Measurements from ENCODE around the gene KRTAP9-2. TPM values are rescaled to one million over a fixed set of nuclear protein-coding genes. Genes with fewer than 3 reads are reported as not detected.
"Not testable (repeated sequence)": the region's sequence is repeated elsewhere in the genome, so short reads cannot be mapped to it uniquely, and the experiment has no call there.

KRTAP9-2 gene, protein sequence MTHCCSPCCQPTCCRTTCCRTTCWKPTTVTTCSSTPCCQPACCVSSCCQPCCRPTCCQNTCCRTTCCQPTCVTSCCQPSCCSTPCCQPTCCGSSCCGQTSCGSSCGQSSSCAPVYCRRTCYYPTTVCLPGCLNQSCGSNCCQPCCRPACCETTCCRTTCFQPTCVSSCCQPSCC
- not detected in 2 replicates for total RNA-seq
- long read RNA-seq, result 0 reads

DNA sequence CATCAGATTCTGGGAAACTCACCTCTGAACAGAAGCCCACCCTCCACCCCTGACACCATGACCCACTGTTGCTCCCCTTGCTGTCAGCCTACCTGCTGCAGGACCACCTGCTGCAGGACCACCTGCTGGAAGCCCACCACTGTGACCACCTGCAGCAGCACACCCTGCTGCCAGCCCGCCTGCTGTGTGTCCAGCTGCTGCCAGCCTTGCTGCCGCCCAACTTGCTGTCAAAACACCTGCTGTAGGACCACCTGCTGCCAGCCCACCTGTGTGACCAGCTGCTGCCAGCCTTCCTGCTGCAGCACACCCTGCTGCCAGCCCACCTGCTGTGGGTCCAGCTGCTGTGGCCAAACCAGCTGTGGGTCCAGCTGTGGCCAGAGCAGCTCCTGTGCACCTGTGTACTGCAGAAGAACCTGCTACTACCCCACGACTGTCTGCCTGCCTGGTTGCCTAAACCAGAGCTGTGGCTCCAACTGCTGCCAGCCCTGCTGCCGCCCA is at the start of gene KRTAP9-2:
Gene KRTAP9-2, plus strand, starts transcription at position 51 of the 498 bp plus-strand sequence. Its CDS starts 7 bp downstream, at position 58.
- H3K36me3 Mint-ChIP-seq (ENCODE audit: low read depth); H3K27ac Mint-ChIP-seq (ENCODE audit: unreplicated experiment); DNase-seq (ENCODE audit: low read depth, low spot score); H3K4me3 Mint-ChIP-seq; H3K4me1 Mint-ChIP-seq; H3K9me3 Mint-ChIP-seq: not testable (repeated sequence)
- H3K27me3 Mint-ChIP-seq (ENCODE audit: low read depth), result peaks cover 33% of the 10 kb centered on the region

DNA sequence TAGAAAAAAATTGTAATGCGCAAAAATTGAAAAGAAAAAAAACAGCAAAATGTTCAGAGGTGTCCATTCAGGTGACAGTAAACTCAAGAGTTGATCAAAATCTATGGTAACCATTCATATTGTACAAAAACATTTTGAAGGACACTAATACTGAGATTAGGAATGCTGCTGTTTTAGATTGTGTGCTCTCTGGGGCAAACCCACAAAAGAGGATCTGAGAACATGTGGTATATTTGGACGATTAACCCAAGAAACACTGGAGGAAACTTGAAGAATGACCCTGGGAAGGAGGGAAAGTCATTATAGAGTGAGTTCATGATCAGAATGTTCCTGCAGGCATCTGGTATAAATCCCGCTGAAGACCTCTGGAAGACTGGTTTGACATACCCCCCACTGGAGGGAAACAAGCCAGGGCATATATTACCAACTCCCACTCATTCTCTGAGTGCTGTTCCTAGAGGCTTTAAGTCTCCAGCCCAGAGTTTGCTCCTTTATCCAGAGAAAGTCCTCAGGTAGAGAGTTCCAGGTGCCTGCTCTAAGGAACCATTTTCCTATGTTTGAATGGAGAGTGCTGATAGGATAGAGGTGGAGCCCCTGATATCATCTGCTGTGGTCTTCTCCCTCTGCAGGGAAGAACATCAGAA is 49.6 kb upstream of the KRTAP9-2 start:
- no peaks in the 10 kb centered on the region for H3K9me3 Mint-ChIP-seq
- no peaks in the 10 kb centered on the region for H3K36me3 Mint-ChIP-seq (ENCODE audit: low read depth)
- no peak for DNase-seq (ENCODE audit: low read depth, low spot score)
- H3K4me1 Mint-ChIP-seq, result no peaks in the 10 kb centered on the region
- no peak overlapping the region for H3K27ac Mint-ChIP-seq (ENCODE audit: unreplicated experiment)
- TF ChIP-seq, protein P1, sequence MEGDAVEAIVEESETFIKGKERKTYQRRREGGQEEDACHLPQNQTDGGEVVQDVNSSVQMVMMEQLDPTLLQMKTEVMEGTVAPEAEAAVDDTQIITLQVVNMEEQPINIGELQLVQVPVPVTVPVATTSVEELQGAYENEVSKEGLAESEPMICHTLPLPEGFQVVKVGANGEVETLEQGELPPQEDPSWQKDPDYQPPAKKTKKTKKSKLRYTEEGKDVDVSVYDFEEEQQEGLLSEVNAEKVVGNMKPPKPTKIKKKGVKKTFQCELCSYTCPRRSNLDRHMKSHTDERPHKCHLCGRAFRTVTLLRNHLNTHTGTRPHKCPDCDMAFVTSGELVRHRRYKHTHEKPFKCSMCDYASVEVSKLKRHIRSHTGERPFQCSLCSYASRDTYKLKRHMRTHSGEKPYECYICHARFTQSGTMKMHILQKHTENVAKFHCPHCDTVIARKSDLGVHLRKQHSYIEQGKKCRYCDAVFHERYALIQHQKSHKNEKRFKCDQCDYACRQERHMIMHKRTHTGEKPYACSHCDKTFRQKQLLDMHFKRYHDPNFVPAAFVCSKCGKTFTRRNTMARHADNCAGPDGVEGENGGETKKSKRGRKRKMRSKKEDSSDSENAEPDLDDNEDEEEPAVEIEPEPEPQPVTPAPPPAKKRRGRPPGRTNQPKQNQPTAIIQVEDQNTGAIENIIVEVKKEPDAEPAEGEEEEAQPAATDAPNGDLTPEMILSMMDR (conservative IDR thresholded peaks at IDR 0.05), result no peak
- no peak overlapping the region for H3K4me3 Mint-ChIP-seq
- peaks cover 30% of the 10 kb centered on the region for H3K27me3 Mint-ChIP-seq (ENCODE audit: low read depth)

DNA sequence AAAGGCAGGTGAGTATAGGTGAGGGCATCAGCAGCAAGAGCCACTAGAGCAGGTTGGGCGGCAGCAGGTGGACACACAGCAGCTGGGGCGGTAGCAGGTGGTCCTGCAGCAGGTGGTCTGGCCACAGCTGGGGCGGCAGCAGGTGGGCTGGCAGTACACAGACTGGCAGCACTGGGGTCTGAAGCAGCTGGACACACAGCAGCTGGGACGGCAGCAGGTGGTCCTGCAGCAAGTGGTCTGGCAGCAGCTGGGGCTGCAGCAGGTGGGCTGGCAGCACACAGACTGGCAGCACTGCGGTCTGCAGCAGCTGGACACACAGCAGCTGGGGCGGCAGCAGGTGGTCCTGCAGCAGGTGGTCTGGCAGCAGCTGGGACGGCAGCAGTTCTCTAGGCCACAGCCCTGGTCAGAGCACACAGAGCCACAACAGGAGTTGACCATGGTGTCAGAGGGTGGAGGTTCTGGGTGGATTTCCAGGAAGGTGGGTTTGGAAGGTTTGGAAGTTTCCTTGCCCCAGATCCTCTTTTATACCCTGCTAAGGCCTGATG is 48.6 kb upstream of the KRTAP9-2 start, which contains the start of gene KRTAP4-2:
Gene KRTAP4-2, minus strand, starts transcription at position 495 of the 545 bp plus-strand sequence. Its CDS starts 57 bp downstream, at position 438.
- no peaks in the 10 kb centered on the region for H3K4me1 Mint-ChIP-seq
- H3K27ac Mint-ChIP-seq (ENCODE audit: unreplicated experiment), result no peak within 1 kb of the TSS
- H3K9me3 Mint-ChIP-seq, result no peaks in the 10 kb centered on the region
- TF ChIP-seq, protein P1 (conservative IDR thresholded peaks at IDR 0.05), result no peak
- H3K36me3 Mint-ChIP-seq (ENCODE audit: low read depth), result no peaks in the 10 kb centered on the region
- no peak within 1 kb of the TSS for H3K4me3 Mint-ChIP-seq
- H3K27me3 Mint-ChIP-seq (ENCODE audit: low read depth), result peaks cover 30% of the 10 kb centered on the region
- DNase-seq (ENCODE audit: low read depth, low spot score), result no peak

DNA sequence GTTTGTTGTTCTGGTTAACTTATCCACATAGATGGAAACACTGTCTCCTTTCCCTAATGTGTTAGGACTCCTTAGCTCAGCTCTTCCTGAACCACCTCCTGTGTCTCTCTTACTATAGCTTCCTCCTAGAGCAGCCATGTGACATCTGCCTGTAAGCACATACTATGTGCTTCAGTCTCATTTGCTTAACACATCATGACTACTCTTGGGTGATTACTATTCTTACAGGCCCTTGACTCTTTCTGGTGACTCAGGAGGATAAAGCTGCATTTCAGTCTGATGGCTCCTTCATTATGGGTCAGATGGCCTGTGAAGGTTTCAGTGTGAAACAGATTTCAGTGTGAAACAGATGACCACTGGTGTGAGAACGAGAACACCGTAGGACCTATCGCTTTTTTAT is 48.1 kb upstream of the KRTAP9-2 start:
- Mint-ChIP-seq H3K27me3 (ENCODE audit: low read depth) (peaks cover 29% of the 10 kb centered on the region), H3K9me3 (no peaks in the 10 kb centered on the region), H3K4me3 (no peak overlapping the region), H3K4me1 (no peaks in the 10 kb centered on the region), H3K36me3 (ENCODE audit: low read depth) (no peaks in the 10 kb centered on the region), H3K27ac (ENCODE audit: unreplicated experiment) (no peak overlapping the region)
- no peak for DNase-seq (ENCODE audit: low read depth, low spot score)
- TF ChIP-seq, protein P1 (conservative IDR thresholded peaks at IDR 0.05), result no peak

DNA sequence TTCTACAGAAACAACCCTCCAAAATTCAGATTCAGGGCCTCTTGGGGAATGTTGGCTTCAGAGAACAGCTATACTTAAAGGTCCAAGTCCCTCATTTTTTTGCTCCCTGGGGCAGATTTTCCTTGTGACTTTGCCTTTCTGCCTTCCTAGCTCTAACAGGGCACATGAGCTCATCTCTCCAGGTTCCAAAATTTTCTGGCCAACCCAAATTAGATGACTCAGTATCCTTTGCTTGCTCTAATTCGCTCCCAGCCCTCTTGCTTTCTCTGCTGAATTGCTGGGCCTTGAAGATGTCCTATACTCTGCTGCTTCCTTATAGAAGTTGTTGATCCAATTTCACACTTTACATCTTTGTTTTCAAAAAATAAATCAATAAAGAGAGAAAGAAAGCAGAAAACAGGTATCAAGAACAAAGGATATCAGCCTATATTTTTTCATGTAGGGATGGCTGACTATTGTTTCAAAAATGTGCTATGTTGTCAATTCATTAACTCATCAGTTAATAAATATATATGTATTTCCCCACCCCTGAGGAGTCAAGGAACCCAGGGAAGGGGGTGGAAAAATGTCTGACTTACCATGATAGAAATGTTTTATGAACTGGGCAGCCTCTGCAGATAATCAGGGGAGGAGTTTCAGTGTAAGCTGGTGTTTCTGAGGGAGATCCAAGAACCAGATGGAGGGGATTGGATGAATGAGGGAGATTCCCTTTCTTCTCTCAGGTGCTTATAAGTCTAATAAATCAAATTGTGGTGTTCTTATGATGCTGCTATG is 47.4 kb upstream of the KRTAP9-2 start:
- Mint-ChIP-seq H3K4me3 (no peak overlapping the region), H3K36me3 (ENCODE audit: low read depth) (no peaks in the 10 kb centered on the region), H3K4me1 (no peaks in the 10 kb centered on the region), H3K27me3 (ENCODE audit: low read depth) (peaks cover 31% of the 10 kb centered on the region), H3K27ac (ENCODE audit: unreplicated experiment) (no peak overlapping the region), H3K9me3 (no peaks in the 10 kb centered on the region)
- TF ChIP-seq, protein P1 (conservative IDR thresholded peaks at IDR 0.05), result no peak
- DNase-seq (ENCODE audit: low read depth, low spot score), result no peak
